NT2/D1 (cell line): ENCODE measurements around the gene PCDHGB6.
"Not testable (repeated sequence)": the region's sequence is repeated elsewhere in the genome, so short reads cannot be mapped to it uniquely, and the experiment has no call there.

Source experiments
- DNase-seq: peaks from one replicate; pipeline ENCODE4 v3.0.0-alpha.2; 2011; ENCODE audit warnings: low read depth, low spot score
- H3K27me3 ChIP-seq: 2 replicates; pipeline ENCODE4 v1.6.0; 2011; ENCODE audit warnings: mild to moderate bottlenecking; ENCODE audit not compliant: insufficient read length, insufficient read depth
- H3K36me3 ChIP-seq: 2 replicates; pipeline ENCODE4 v1.6.1; 2011; ENCODE audit warnings: mild to moderate bottlenecking, low read length, mixed read lengths; ENCODE audit not compliant: insufficient read depth, insufficient read length
- H3K4me1 ChIP-seq: 2 replicates; pipeline ENCODE4 v1.5.1; 2011; ENCODE audit not compliant: insufficient read depth, insufficient read length
- H3K4me3 ChIP-seq: 2 replicates; pipeline ENCODE4 v1.5.1; 2011; ENCODE audit warnings: low read depth; ENCODE audit not compliant: insufficient read length
- H3K9ac ChIP-seq: 2 replicates; pipeline ENCODE4 v1.6.0; 2011; ENCODE audit warnings: low read depth; ENCODE audit not compliant: insufficient read length
- H3K9me3 ChIP-seq: 2 replicates; pipeline ENCODE4 v1.5.1; 2011; ENCODE audit warnings: mild to moderate bottlenecking, low read length; ENCODE audit not compliant: insufficient read depth
- SUZ12 ChIP-seq: IDR thresholded peaks from 2 replicates; pipeline ENCODE4 v1.6.1; 2011; ENCODE audit not compliant: insufficient read length, insufficient read depth; ENCODE audit errors: extremely low read depth
- YY1 ChIP-seq: IDR thresholded peaks from 2 replicates; pipeline ENCODE4 v1.6.1; 2011; ENCODE audit not compliant: insufficient read length, insufficient read depth
- ZNF274 ChIP-seq: IDR thresholded peaks from 2 replicates; pipeline ENCODE4 v1.6.1; 2011; ENCODE audit warnings: mild to moderate bottlenecking, low read depth, low read length

The PCDHGB6 gene

GRCh38 chr5:141431286-141431685 is 23.5 kb downstream of the PCDHGB6 start:
- TF ChIP-seq ZNF274, result no peak
- no peak for TF ChIP-seq YY1
- no peak for TF ChIP-seq SUZ12
- peaks cover 28% of the 10 kb centered on the region; the same call in 1 of the 2 replicates for H3K9me3 ChIP-seq
- H3K9ac ChIP-seq, result no peak overlapping the region
- H3K4me1 ChIP-seq, result no peaks in the 10 kb centered on the region
- H3K27me3 ChIP-seq, result no peaks in the 10 kb centered on the region
- DNase-seq, result no peak
- peaks cover 5% of the 10 kb centered on the region for H3K36me3 ChIP-seq
- no peak overlapping the region for H3K4me3 ChIP-seq

- H3K4me3 ChIP-seq, result not testable (repeated sequence)
Measured at GRCh38 chr5:141432308-141432707, 24.5 kb downstream of the PCDHGB6 start.

GRCh38 chr5:141432726-141433125 is 24.9 kb downstream of the PCDHGB6 start:
- H3K4me3 ChIP-seq, H3K27me3 ChIP-seq: not testable (repeated sequence)
- peaks cover 23% of the 10 kb centered on the region; the same call in 1 of the 2 replicates for H3K9me3 ChIP-seq

More at GRCh38 chr5:141432308-141432707, 24.5 kb downstream of the PCDHGB6 start:
- peaks cover 27% of the 10 kb centered on the region; the same call in 1 of the 2 replicates for H3K9me3 ChIP-seq
- H3K36me3 ChIP-seq, H3K4me1 ChIP-seq, H3K9ac ChIP-seq, H3K27me3 ChIP-seq, DNase-seq: not testable (repeated sequence)

GRCh38 chr5:141434006-141434405 is 26.2 kb downstream of the PCDHGB6 start:
- TF ChIP-seq SUZ12 (no peak), YY1 (no peak), ZNF274 (no peak)
- no peak overlapping the region for H3K4me3 ChIP-seq
- H3K4me1 ChIP-seq, result no peaks in the 10 kb centered on the region

More at GRCh38 chr5:141432726-141433125, 24.9 kb downstream of the PCDHGB6 start:
- not testable (repeated sequence) for H3K36me3 ChIP-seq, H3K9ac ChIP-seq, H3K4me1 ChIP-seq, DNase-seq

GRCh38 chr5:141437221-141437620 is 29.4 kb downstream of the PCDHGB6 start:
- Histone ChIP-seq H3K9ac (no peak overlapping the region), H3K9me3 (peaks cover 7% of the 10 kb centered on the region; the same call in 1 of the 2 replicates), H3K4me3 (no peak overlapping the region), H3K27me3 (no peaks in the 10 kb centered on the region), H3K36me3 (no peaks in the 10 kb centered on the region), H3K4me1 (no peaks in the 10 kb centered on the region)
- no peak for DNase-seq
- TF ChIP-seq SUZ12 (no peak), YY1 (no peak), ZNF274 (no peak)

More at GRCh38 chr5:141434006-141434405, 26.2 kb downstream of the PCDHGB6 start:
- peaks cover 18% of the 10 kb centered on the region; the same call in 1 of the 2 replicates for H3K9me3 ChIP-seq
- no peak overlapping the region for H3K9ac ChIP-seq
- DNase-seq, result no peak
- no peaks in the 10 kb centered on the region for H3K36me3 ChIP-seq
- no peaks in the 10 kb centered on the region for H3K27me3 ChIP-seq

GRCh38 chr5:141439411-141440141 is 31.8 kb downstream of the PCDHGB6 start:
- Histone ChIP-seq H3K36me3 (no peaks in the 10 kb centered on the region), H3K4me3 (no peak overlapping the region), H3K9me3 (peaks cover 6% of the 10 kb centered on the region), H3K9ac (no peak overlapping the region), H3K4me1 (no peaks in the 10 kb centered on the region), H3K27me3 (no peaks in the 10 kb centered on the region)
- no peak for TF ChIP-seq ZNF274
- TF ChIP-seq SUZ12, result no peak
- TF ChIP-seq YY1, result no peak
- no peak for DNase-seq

- Histone ChIP-seq H3K27me3 (no peaks in the 10 kb centered on the region), H3K36me3 (no peaks in the 10 kb centered on the region), H3K9me3 (peaks cover 6% of the 10 kb centered on the region), H3K4me1 (no peaks in the 10 kb centered on the region), H3K4me3 (no peak overlapping the region), H3K9ac (no peak overlapping the region)
- no peak for TF ChIP-seq SUZ12
- TF ChIP-seq ZNF274, result no peak
- TF ChIP-seq YY1, result no peak
- DNase-seq, result no peak
Measured at GRCh38 chr5:141440341-141440740, 32.5 kb downstream of the PCDHGB6 start.

- no peak for DNase-seq
- Histone ChIP-seq H3K9me3 (peaks cover 6% of the 10 kb centered on the region), H3K36me3 (no peaks in the 10 kb centered on the region), H3K4me3 (no peak overlapping the region), H3K9ac (no peak overlapping the region), H3K4me1 (no peaks in the 10 kb centered on the region), H3K27me3 (no peaks in the 10 kb centered on the region)
- no peak for TF ChIP-seq ZNF274
- TF ChIP-seq YY1, result no peak
- TF ChIP-seq SUZ12, result no peak
Measured at GRCh38 chr5:141441571-141442170, 33.9 kb downstream of the PCDHGB6 start.
